Left lung (tissue), 10 donors: Measurements from ENCODE around the gene CAPSL. TPM values are rescaled to one million over a fixed set of nuclear protein-coding genes. Genes with fewer than 3 reads are reported as not detected.

Experiments
- ATAC-seq: fragments of 200-7000 bp; cut with Tn5 transposase; one replicate; pipeline ENCODE4 v1.9.1; 2020; ENCODE audit warnings: moderate library complexity
- DNase-seq, 4 donors: peaks; one replicate each; pipeline ENCODE4 v3.0.0-alpha.2; 2013 to 2020
- H3K27ac ChIP-seq, 2 donors: fragments of 200-600 bp; sonication (generic) in 1 of 2; one replicate each; pipeline versions ENCODE4 v1.5.0 to v1.8.0; 2020 to 2021
- H3K27me3 ChIP-seq, 2 donors: fragments of 200-600 bp; sonication (generic) in 1 of 2; one replicate each; pipeline versions ENCODE4 v1.5.0 to v1.8.0; 2020 to 2021
- H3K36me3 ChIP-seq, 2 donors: fragments of 200-600 bp; sonication (generic) in 1 of 2; one replicate each; pipeline versions ENCODE4 v1.5.0 to v1.8.0; 2020 to 2021
- H3K4me1 ChIP-seq, 2 donors: fragments of 200-600 bp; one replicate each; pipeline ENCODE4 v1.8.0; 2021
- H3K4me3 ChIP-seq, 2 donors: fragments of 200-600 bp; sonication (generic) in 1 of 2; one replicate each; pipeline versions ENCODE4 v1.5.0 to v1.8.0; 2020 to 2021; ENCODE audit warnings: mild to moderate bottlenecking in 1 of 2
- H3K9me3 ChIP-seq, 2 donors: fragments of 200-600 bp; sonication (generic) in 1 of 2; one replicate each; pipeline versions ENCODE4 v1.5.0 to v1.8.0; 2020 to 2021
- CTCF ChIP-seq, 2 donors: fragments of 200-600 bp; sonication (generic) in 1 of 2; IDR thresholded peaks; one replicate each; pipeline versions ENCODE4 v1.5.0 to v1.8.0; 2021; ENCODE audit warnings: antibody characterized with exemption in 2 of 2
- intact Hi-C, 2 donors: fragments of 100-400 bp; cut with DNase I; formaldehyde crosslinking; loops; one replicate each; pipeline versions ENCODE4 v1.11.2 to v1.14.2; 2022
- polyA plus RNA-seq, 6 donors: library from polyadenylated mRNA; unstranded; fragments of 120-200 nt; gene quantifications; one replicate each; pipeline ENCODE4 v1.2.1, GENCODE V29; 2013; ENCODE audit not compliant: insufficient read length in 6 of 6
- total RNA-seq, 2 donors: library from RNA; stranded (reverse); fragmentation: NEBNext Ultra II Directional; extraction: Animal tissue kit (Norgen Biotek cat#: 25700); gene quantifications; one replicate each; pipeline ENCODE4 v1.2.1, GENCODE V29; 2021
- donor health status: DM: no; HTN: yes; CAD: no.
- donor health status: DM: no; HTN: no; CAD: no.

CAPSL gene
- total and polyA plus RNA-seq, 8 donors = 2.0 to 12.0 (median 6.9) TPM; not detected in 1

DNA sequence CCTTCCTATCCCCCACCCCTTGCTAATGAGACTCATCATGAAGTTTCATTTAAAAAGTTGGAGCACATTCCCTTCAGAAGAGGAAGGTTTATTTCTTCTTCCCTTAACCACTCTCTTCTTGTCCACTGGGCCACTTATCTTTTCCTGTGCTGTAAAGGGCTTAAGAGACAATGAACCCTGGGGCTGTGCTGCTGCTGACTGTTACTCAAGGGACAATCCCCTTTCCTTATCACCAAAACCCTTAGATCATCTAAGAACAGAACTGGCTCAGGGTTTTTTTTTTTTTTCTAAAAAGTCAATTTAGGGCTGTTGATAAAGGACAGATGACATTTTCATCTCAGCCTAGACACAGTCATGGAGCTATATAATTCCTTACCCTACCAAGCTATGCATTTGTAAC, 29.6 kb downstream of the CAPSL start:
- Histone ChIP-seq H3K9me3 (peaks cover 0 to 3% of the 10 kb centered on the region in 2 donors), H3K4me1 (no peaks in the 10 kb centered on the region), H3K36me3 (no peaks in the 10 kb centered on the region), H3K27me3 (no peaks in the 10 kb centered on the region), H3K27ac (no peak overlapping the region), H3K4me3 (no peak overlapping the region)
- intact Hi-C loops = no loop called here
- ATAC-seq (no peak), DNase-seq (no peak)
- TF ChIP-seq CTCF (IDR thresholded peaks at IDR 0.05) = no peak

GRCh38 chr5:35908228-35908627, 30.2 kb downstream of the CAPSL start:
- no peak overlapping the region for H3K4me3 ChIP-seq
- intact Hi-C loops = no loop called here
- no peaks in the 10 kb centered on the region for H3K4me1 ChIP-seq
- ATAC-seq = no peak
- DNase-seq = no peak
- no peak for TF ChIP-seq CTCF (IDR thresholded peaks at IDR 0.05)
- no peaks in the 10 kb centered on the region for H3K36me3 ChIP-seq
- no peak overlapping the region for H3K27ac ChIP-seq
- peaks cover 0 to 3% of the 10 kb centered on the region in 2 donors for H3K9me3 ChIP-seq
- no peaks in the 10 kb centered on the region for H3K27me3 ChIP-seq

DNA sequence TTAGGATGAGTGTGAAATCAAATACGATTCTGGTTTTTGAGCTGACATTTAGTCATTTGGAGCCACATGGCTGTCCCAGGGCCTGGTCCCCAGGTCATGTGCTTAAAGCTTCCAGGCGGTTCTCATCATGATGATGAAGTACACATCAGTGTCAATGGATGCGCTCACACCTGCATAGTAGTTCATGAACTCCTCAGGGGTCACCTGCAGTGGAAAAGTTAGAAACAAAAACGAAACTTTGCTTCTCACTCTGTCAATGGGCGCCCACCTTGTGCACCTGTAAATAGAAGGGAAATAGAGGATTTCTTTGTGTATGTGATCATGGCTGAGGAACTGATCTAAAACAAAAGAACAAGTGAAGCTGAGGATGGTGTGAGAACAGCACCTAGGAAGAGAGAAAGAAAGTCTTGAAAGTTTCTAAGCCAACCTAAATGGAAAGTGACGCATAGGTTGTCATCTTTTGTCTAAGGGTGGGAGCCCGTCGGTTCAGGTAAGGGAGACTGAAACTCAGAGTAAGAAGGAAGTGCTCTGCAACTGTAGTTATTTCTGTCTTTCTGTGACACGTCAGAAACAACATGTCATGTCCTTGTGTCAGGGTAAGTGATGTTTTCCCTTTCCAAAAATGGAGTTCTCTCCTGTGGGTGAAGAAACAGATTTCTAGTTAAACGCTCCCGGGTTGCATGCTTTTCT, 33.8 kb downstream of the CAPSL start:
- H3K27me3 ChIP-seq = no peaks in the 10 kb centered on the region
- no peaks in the 10 kb centered on the region for H3K9me3 ChIP-seq
- no peaks in the 10 kb centered on the region for H3K4me1 ChIP-seq
- DNase-seq (no peak), ATAC-seq (no peak)
- no peak for TF ChIP-seq CTCF (IDR thresholded peaks at IDR 0.05)
- no peaks in the 10 kb centered on the region for H3K36me3 ChIP-seq
- H3K4me3 ChIP-seq = no peak overlapping the region
- intact Hi-C loops = no loop called here
- no peak overlapping the region for H3K27ac ChIP-seq

DNA sequence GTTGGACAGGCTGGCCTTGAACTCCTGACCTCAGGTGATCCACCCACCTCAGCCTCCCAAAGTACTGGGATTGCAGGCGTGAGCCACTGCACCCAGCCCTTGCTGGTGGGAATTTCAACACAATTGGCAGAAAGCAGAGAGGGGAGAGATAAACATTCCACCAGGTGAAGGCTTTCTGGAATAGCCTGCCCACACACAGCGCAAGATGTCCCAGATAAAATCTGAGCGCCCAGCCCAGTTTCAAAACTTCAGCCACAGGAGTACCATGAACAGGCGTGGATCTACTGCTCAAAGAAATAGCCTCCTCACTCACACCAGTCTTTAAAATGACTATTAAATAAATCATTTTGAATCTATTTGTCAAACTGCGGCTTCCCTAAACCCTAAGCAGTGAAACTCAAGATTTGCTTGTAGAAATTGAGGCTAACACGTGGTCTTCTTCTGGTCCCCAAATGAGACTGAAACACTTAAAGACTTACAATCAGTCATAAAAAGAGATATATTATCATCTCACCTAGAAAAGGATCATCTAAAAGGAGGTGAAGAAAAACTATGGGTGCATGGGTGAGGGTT, 34.7 kb downstream of the CAPSL start:
- Histone ChIP-seq H3K9me3 (no peaks in the 10 kb centered on the region), H3K36me3 (no peaks in the 10 kb centered on the region), H3K4me3 (no peak overlapping the region), H3K27me3 (no peaks in the 10 kb centered on the region), H3K27ac (no peak overlapping the region), H3K4me1 (no peaks in the 10 kb centered on the region)
- no peak for TF ChIP-seq CTCF (IDR thresholded peaks at IDR 0.05)
- intact Hi-C loops = no loop called here
- ATAC-seq = no peak
- DNase-seq = no peak

DNA sequence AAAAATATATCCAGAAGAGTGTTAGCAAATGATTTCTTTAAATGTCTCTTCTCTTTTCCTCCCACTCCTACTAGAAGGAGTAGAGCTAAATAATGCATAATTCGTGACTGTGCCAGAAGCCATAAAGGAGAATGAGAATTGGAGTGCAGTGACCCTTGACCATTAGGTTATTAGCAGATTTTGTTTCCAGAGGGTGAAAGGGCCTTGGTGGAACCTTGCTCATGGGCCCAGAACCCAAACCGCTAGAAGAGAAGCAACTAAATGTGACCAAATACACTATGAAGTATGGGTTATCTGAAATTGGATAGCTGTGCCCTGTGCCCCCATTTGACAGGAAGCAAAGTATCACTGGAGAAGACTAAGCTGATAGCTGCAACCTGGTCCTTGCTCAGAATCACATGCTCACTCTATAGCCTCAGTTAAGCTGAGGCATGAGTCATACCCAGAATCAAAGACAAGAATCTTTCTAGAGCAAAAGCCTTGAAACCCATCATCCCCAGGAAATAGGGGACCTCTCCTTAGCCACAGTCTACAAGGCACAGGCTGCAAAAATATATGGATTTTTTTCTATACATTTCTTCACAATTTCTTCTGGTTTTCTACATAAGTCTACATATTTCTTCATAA, 36.3 kb downstream of the CAPSL start:
- no peaks in the 10 kb centered on the region for H3K27me3 ChIP-seq
- H3K36me3 ChIP-seq = no peaks in the 10 kb centered on the region
- H3K4me1 ChIP-seq = no peaks in the 10 kb centered on the region
- H3K27ac ChIP-seq = no peak overlapping the region
- no peaks in the 10 kb centered on the region for H3K9me3 ChIP-seq
- TF ChIP-seq CTCF (IDR thresholded peaks at IDR 0.05) = no peak
- intact Hi-C loops = no loop called here
- DNase-seq (no peak), ATAC-seq (no peak)
- no peak overlapping the region for H3K4me3 ChIP-seq
